HG03045 (cell line): Measurements from ENCODE around the gene KLHL8.
"Not testable (repeated sequence)": the region's sequence is repeated elsewhere in the genome, so short reads cannot be mapped to it uniquely, and the experiment has no call there.

Experiments used
- ATAC-seq: cut with Tn5 transposase; IDR thresholded peaks from one replicate; pipeline ENCODE4 v1.9.1; 2021; ENCODE audit warnings: mild to moderate bottlenecking, moderate library complexity; ENCODE audit not compliant: unreplicated experiment

KLHL8 gene

DNA sequence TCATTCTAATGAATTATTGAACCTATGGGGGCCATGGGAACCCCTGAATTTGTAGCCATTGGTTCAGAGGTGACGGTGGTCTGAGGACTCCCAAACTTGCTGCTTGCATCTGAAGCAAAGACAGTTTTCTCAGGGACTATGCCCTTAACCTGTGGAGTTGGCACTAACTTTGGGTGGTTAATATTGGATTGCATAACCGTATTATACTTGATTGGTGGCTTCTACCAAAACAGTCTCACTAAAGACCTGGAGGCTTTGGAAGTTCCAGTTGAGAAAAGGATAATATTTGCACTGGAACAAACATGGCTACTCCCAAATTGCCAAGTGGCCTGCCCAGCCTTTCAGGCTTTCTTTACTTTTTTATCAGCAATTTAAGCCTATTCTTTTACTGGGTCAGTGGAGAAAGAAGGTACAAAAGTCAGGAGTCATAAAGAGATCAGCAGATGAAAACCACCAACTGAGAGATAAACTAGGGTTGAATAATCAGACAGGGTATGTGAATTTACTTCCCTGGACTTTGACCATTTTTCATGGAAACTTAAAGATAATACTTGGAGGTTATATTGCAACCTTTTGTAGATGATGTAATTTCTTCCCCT, 7.9 kb upstream of the KLHL8 start:
- no peak for ATAC-seq

DNA sequence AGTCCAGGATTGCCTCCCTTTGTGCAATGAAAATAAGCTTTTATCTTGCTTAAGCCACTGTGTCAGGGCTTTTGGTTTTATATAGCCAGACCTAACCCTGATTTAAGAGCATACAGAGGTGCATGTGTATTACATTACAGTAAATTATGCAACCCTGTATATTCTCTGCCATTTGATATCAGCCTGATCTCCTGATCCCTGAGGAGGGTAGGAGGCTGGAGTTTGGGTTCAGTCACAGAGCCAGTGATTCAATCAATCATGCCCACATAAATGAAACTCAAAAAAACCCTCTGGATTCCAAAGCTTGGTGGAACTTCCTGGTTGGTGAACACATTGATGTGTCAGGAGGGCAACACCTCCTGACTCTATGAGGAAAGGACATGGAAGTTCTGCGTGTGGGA, 7.3 kb upstream of the KLHL8 start:
- ATAC-seq: no peak

DNA sequence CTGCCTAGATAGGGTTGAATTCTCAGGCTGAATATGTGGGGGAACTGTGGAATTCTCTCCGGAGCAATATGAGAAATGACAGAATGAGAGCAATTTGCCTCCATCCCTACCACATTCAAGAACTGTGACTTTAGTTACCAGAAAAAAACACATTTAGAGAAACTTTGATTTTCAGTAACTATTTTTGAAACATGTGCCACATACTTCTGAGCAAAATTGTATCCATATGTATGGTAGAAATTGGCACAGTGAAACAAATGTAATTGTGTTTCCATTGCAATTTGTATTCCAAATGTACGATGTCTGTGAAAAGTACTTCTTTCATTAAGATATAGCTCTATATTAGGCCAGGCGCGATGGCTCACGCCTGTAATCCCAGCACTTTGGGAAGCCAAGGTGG, 5.5 kb upstream of the KLHL8 start:
- ATAC-seq: no peak

DNA sequence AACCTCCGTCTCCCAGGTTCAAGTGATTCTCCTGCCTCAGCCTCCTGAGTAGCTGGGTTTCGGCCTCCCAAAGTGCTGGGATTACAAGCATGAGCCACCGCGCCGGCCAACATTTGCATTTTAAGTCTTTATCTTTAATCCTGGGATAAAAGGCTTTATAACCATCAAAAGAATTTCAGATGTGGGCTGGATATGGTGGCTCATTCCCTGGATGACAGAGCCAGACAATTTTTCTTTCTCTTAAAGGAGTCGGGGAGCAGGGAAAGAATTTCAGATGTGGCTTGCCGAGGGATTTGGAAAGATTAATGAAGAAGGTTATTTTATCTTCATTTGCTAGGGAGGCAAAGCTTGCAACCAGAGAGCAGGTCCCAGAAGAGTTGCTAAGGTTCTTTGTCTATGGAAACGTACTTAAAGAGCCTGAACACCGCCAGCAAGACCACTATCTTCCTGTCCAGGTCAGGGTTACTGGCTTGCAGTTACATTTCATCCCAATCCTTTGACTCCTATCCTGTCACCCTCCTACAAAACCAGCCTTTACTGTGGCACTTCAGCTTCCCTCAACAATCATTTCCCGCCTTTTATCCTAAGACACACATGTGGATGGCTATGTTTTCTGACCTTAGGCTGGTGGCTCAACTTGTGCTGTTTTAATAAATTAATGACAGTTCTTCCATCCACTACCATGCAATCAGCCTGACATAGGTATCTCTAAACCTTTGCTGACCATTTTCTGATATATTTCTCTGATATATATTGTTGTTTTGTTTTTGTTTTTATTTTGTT, 3.9 kb upstream of the KLHL8 start:
- ATAC-seq: no peak

DNA sequence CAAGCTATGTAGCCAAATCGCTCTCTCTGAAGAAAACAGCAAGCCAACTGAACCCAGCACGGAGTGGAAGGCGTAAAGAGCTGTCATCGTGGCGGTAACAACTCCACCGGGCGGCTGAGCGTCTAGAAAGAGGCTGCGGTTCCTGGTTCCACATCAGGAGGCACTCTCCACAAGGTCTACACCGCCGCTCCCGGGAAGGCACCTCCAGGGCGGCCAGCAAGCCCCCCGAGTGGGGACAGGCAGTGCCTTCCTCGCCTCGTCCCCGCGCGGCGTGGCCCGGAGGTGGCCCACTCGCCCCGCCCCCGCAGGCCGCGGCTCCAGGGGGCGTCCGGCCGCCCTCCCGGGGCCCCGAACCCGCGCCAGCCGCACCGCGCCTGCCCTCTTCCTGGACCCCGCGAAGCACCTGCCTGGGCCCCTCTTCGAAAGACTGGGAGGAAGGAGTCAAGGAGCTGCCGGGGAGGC, 755 bp downstream of the KLHL8 start:
- ATAC-seq: peak; percentile 37

DNA sequence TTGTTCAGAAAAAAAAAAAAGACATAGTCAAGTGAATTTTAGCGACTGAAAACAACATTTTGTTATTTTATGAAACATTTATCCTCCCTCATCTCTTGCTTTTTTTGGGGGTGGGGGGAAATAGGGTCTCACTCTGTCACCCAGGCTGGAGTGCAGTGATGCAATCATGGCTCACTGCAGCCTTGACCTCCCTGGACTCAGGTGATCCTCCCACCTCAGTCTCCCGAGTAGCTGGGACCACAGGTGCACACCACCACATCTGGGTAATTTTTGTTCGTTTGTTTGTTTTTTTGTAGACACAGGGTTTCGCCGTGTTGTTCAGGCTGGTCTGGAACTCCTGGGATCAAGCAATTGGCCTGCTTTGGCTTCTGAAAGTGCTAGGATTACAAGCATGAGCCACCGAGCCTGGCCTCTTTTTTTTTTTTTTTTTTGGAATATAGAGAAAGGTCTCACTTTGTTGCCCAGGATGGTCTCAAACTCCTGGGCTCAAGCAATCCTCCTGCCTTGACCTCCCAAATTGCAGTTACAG, 3.1 kb downstream of the KLHL8 start:
- ATAC-seq: not testable (repeated sequence)

DNA sequence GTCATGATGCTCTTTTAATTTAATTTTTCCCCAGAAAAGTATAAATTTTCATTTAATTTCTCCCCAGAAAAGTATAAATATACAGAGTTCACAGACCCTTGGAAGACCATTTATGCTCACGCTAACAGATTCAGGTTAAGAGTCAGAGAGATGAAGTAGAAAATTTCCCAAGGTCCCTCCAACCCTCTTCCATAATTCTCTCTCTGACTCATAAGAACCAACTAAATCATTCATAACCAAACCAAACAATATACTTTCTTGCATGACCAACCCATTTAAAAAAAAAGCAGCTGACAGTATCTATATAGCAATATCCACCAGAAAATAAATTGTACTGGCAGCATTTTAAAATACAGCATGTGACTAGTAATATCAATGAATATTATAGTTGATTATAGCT, 3.9 kb downstream of the KLHL8 start:
- no peak for ATAC-seq

DNA sequence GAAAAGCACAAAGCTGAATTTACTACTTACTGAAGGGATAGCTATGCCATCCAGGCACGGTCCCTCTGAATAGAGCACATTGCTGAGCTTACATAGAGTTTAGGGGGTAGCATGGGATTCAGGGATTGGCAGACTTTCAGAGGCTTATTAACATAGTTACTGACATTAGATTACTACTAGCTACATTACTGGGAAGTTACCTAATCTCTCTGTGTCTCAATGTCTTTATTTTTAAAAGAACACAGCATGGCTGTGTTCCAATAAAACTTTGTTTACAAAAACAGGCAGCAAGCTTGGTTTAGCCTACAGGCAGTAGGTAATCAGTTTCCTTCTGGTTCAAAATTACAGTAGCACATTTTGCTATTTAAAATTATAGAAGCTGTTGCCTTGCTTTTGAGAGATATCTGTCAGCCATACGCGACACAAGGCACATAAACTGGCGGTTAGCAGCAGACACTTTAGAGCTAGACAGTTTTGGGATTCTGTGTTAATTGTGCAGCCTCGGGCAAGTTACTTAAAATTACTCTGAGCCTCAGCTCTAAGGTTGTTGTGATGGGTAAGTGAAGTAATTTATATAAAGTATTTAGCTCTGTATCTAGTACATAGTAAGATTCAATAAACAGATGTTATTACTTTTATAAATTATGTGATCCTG, 6.9 kb downstream of the KLHL8 start:
- ATAC-seq: no peak

DNA sequence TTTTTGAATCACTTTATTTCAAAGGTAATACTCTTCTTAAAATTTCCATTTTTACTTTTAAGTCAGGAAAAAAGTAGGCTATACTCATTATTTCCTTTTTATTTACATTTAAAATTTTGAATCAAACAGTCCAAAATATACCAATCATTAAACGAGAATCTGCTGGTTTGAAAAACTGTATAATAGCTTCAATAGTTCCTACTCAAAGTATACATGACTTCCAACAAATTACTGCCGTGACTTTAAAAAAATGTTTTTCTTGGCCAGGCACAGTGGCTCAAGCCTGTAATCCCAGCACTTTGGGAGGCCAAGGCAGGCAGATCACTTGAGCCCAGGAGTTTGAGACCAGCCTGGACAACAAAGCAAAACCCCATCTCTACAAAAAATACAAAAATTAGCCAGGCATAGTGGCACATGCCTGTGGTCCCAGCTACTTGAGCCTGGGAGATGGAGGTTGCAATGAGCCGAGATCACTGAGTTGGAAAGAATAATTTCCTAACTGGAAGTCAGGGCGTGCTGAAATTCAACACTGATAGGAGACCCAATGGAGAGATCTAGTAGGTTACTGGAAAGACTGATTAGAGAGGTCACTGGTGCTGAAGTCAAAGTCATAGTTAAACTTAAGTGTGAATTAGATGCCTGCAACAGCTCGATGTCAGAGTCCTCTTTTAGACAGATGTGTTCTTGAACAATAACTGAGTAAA, 9.0 kb downstream of the KLHL8 start:
- ATAC-seq: no peak

DNA sequence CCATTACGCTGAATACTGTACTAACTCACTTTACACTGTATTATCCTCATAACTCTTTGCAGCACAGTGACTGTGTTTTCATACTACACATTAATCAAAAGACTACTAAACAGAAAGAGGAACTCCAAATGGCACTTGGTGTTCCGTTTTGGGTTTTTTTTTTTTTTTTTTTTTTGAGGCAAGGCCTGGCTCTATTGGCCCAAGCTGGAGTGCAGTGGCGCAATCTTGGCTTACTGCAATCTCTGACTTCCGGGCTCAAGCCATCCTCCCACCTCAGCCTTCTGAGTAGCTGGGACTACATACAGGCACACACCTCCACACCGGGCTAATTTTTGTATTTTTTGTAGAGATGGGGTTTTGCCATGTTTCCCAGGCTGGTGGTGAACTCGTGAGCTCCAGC, 10.7 kb downstream of the KLHL8 start:
- peak; percentile 79 for ATAC-seq

DNA sequence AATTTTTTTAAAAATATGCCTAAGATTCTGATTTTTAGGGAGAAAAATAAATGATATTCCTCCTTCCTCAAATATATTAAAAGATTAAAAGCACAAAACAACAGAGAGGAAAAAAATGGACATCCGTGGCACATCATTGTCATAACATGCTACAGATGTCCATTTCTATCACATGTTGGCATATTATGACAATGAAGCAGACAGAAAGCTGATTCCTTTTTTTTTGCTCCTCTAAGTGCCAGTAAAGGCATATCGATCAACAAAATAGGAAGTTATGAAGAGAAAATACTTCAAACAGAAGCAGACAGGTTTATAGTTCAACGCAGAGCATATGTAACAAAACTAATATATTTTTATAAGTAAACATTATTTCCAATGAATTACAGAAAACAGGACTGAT, 11.2 kb downstream of the KLHL8 start:
- no peak for ATAC-seq

DNA sequence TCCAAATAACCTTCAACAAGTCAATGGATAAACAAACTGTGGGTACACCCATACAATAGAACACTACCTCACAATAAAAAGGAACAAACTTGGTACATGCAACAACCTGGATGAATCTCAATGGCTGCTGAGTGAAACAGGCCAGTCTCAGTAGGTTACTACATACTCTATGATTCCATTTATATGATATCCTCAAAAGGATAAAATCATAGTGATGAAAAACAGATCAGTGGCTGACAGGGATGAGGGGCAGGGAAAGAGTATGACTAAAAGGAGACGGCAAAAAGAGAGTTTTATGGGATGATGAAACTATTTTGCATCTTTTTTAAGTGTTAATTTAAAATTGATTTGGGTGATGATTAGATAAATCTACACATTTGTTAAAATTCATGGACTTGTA, 15.9 kb downstream of the KLHL8 start:
- no peak for ATAC-seq

DNA sequence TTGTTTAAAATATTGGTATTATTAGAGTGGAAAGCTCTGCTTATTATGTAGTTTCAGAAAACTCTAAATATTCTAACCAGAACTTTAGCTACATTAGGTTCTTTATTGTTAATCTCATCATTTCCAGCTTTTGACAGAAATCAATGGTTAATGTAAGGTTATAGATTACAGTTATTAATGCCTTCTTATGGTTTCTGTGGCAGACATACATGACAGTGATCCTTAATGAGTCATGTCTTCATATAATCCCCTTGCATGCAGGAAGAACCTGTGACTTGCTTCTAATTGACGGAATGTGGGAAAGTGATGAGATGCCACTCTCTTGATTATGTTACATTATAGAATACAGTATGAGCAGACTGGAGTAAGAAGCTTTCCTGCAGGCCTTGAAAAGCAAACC, 23.5 kb downstream of the KLHL8 start:
- ATAC-seq: no peak

DNA sequence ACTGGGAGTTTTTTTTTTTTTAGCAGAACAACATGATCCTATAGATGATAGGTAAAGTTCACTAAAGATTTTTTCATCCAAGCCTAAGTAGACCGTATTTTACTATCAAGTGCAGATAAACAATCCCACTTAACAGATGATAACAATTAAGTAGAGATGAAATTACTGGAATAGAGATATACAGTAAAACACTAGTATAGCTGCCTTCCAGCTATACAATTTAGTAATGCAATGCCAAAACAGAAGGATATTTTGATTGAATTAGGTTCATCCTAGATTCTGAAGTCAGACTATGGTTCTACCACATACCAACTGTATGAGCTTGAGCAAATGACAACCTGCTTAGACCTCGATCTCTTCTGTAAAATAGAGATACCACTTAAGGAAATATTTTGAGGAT, 24.3 kb downstream of the KLHL8 start:
- ATAC-seq: no peak

DNA sequence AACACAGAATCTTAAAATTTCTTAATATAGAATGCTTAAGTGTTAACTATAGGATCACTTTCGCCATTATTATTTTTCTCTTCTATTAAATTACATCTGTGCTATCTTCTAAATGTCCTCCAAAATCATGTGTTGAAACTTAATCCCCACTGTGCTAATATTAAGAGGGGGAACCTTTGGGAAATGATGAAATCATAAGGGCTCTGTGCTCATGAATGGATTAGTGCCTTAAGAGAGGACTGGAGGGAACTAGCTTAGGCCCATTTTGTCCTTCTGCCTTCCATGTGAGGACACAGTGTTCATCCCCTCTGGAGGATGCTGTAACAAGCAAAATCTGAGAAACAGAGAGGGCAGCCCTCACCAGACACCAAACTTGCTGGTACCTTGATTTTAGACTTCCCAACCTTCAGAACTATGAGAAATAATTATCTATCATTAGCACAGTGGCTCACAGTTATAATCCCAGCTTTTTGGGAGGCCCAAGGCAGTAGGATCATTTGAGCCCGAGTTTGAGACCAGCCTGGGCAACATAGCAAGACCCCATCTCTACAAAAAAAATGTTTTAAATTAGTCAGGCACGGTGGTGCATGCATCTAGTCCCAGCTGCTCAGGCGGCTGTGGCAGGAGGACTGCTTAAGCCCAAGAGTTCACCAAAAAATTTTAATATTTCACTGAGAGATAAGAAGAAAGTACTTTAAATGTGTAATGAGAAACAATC, 26.3 kb downstream of the KLHL8 start:
- no peak for ATAC-seq

DNA sequence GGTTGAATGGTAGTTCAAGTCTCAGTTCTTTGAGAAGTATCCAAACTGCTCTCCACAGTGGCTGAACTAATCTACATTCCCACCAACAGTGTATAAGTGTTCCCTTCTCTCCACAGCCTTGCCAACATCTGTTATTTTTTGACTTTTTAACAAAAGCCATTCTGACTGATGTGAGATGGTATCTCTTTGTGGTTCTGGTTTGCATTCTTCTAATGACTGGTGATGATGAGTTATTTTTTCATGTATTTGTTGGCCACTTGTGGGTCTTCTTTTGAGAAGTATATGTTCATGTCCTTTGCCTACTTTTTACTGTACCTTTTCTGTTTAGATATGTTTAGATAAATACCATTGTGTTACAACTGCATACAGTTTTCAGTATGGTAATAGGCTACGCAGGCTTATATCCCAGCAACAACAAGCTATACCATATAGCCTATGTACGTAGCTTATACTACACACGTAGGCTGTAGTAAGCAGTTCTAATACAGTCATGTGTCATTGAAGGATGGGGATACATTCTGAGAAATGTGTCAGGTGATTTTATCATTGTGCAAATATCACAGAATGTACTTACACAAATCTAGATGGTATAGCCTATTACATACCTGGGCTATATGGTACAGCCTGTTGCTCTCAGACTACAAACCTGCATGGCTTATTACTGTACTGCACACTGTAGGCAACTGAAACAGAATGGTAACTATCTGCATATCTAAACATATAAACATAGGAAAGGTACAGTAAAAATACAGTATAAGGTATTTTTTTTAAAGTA, 28.1 kb downstream of the KLHL8 start:
- no peak for ATAC-seq

DNA sequence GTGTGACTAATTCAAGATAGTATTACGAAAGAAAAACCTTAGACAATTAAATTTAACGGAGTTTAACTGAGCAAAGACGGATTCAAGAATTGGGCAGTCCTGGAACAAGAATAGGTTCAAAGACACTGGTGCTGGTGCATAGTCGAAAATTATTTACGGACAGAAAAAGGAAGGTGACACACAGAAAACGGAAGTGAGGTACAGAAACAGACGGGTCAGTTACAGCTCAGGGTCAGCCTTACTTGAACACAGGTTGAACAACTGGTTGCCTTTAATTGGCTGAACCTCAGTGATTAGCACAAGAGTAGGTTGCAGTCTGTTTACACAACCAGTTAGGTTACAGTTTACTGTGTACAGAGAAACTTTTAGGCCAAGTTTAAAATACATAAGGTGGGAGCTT, 31.5 kb downstream of the KLHL8 start:
- no peak for ATAC-seq

DNA sequence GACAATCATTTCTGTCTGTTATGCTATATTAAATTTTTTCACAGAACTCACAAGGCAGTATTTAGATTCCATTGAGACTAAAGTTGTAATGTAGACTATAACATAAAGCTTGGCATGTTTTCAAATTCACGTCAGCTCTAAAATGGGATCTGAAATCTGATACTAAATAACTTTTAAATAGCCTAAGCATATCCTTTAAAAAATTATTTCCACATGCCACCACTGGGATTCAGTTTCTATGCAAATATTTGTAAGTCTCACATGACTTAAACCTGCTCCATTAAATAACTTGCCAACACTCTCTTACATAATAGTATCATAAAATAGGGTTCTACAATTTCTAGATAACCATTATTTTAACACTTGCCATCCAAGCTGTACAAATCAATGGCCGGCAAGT, 32.4 kb downstream of the KLHL8 start:
- ATAC-seq: no peak

DNA sequence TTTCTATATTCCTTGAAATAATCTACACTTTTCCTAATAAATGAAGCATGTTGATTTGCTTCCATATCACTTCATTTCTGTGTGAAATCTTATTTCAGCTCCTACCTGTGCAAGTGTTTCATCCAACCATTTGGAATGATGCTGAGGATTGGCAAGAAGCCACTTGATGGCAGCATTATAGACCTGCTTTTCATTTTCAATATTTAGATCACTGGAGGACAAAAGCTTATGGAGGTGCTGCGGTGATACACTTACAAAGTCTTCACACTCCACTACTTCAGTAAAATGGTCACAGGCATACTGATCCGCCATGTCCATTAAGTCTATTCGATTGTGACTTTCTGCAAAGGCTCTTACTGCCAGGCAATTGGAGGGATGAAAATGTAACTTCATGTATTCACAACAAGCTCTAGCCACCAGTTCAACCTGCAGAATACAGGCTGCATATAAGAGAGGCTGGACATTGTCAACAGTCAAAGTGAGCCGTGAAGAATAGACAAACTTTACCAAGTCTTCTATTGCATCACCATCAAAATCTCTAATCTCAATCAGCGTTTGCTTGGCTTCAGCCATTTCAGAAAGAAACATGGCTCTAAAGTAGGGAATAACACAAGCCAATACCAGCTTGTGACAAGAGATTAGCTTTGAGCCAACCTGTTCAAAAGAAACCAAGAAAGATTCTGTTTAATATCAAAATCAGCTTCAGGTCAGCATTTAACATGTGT, 35.1 kb downstream of the KLHL8 start:
- no peak for ATAC-seq
